ENCODE data around the gene ABCD1.
A peak's percentile ranks its signal among the peaks of the same experiment; 100 is the strongest.

The ABCD1 gene

DNA sequence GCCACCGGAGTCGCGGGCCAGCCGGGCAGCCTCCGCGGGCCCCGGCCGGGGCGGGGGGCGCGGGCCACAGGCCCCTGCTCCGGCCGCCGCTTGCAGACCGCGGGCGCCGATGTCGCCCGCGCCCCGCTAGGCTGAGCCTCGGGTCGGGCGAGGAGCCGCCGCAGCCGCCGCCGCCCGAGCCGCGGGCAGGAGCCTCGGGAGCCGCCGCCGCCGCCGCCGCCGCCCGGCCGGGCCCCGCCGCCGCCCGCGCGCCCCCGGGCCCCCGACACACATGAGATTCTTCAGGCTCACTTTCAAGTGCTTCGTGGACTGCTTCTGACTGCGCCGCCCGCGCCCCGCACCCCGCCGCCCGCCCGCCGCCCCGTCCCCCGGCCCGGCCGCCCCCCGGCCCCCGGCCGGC lies 36.6 kb upstream of the ABCD1 start:
- CTCF ChIA-PET = interaction anchor here (0.9 to 3.0 kb wide), 2 partner anchors 20 kb away, joined by 5 to 15 read pairs; no protein-coding TSS in a partner anchor
- TF ChIP-seq ZNF2 (tag by site-specific recombination; IDR thresholded peaks at IDR 0.05) (no peak), ZNF426 (tag by site-specific recombination; IDR thresholded peaks at IDR 0.05) (no peak), ZNF629 (tag by site-specific recombination; IDR thresholded peaks at IDR 0.05) (no peak), ZNF776 (tag by site-specific recombination; IDR thresholded peaks at IDR 0.05; ENCODE audit: borderline replicate concordance) (no peak), ZNF596 (tag by site-specific recombination; IDR thresholded peaks at IDR 0.05) (no peak), GLIS2 (tag by site-specific recombination; IDR thresholded peaks at IDR 0.05) (no peak), ZNF274 (IDR thresholded peaks at IDR 0.05; ENCODE audit: low read length) (no peak), ZNF274 (tag by site-specific recombination; IDR thresholded peaks at IDR 0.05; ENCODE audit: borderline replicate concordance) (no peak), ZBTB7A (tag by site-specific recombination; IDR thresholded peaks at IDR 0.05; ENCODE audit: low read depth) (no peak), ZNF280D (tag by site-specific recombination; IDR thresholded peaks at IDR 0.05) (no peak)
- Histone ChIP-seq H3K4me3 (ENCODE audit: low read depth, low read length) (peak overlapping the region; percentile 24), H3K9me3 (ENCODE audit: control insufficient read depth, insufficient read depth, low read depth, low read length) (no peaks in the 10 kb centered on the region), H3K36me3 (ENCODE audit: control insufficient read depth in 2 of 2, insufficient read depth in 1 of 2, low read length in 2 of 2) (peaks cover 0 to 37% of the 10 kb centered on the region in 2 experiments; a peak in 1 of 3 replicates), H3K27ac (ENCODE audit: extremely low read depth, low read depth, low read length) (no peak overlapping the region; the same call in 1 of the 2 replicates), H3K4me1 (ENCODE audit: control insufficient read depth, insufficient read depth, low read length) (no peaks in the 10 kb centered on the region)
- POLR2A ChIA-PET = interaction anchor here (0.8 to 1.0 kb wide), 4 partner anchors 20 to 240 kb away, joined by 4 read pairs; no protein-coding TSS in a partner anchor

DNA sequence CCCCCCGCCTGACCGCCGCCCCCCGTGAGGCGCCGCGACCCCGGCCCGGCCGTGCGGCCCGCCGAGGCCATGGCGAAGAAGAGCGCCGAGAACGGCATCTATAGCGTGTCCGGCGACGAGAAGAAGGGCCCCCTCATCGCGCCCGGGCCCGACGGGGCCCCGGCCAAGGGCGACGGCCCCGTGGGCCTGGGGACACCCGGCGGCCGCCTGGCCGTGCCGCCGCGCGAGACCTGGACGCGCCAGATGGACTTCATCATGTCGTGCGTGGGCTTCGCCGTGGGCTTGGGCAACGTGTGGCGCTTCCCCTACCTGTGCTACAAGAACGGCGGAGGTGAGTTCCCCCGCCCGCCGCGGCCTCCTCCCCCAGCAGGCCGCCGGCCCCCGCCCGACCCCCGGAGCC lies 36.1 kb upstream of the ABCD1 start:
- peaks cover 0 to 41% of the 10 kb centered on the region in 2 experiments; a peak in 1 of 3 replicates for H3K36me3 ChIP-seq (ENCODE audit: control insufficient read depth in 2 of 2, insufficient read depth in 1 of 2, low read length in 2 of 2)
- H3K9me3 ChIP-seq (ENCODE audit: control insufficient read depth, insufficient read depth, low read depth, low read length) = no peaks in the 10 kb centered on the region
- no peaks in the 10 kb centered on the region for H3K4me1 ChIP-seq (ENCODE audit: control insufficient read depth, insufficient read depth, low read length)
- H3K27ac ChIP-seq (ENCODE audit: extremely low read depth, low read depth, low read length) = peak overlapping the region; percentile 73; the same call in 1 of the 2 replicates
- ChIA-PET CTCF (no interaction called here), POLR2A (no interaction called here)
- peak overlapping the region; percentile 57 for H3K4me3 ChIP-seq (ENCODE audit: low read depth, low read length)
- no peak for TF ChIP-seq GFI1B (tag by site-specific recombination; IDR thresholded peaks at IDR 0.05)
- no peak for TF ChIP-seq ZNF24 (tag by site-specific recombination; IDR thresholded peaks at IDR 0.05)
- TF ChIP-seq SP7 (tag by site-specific recombination; IDR thresholded peaks at IDR 0.05) = no peak
- TF ChIP-seq ZSCAN5A (tag by site-specific recombination; IDR thresholded peaks at IDR 0.05) = no peak
- TF ChIP-seq ZNF560 (tag by site-specific recombination; IDR thresholded peaks at IDR 0.05; ENCODE audit: borderline replicate concordance) = no peak
- no peak for TF ChIP-seq ZIC2 (tag by site-specific recombination; IDR thresholded peaks at IDR 0.05)
- TF ChIP-seq ZNF398 (tag by site-specific recombination; IDR thresholded peaks at IDR 0.05) = no peak
- TF ChIP-seq ZNF791 (tag by site-specific recombination; IDR thresholded peaks at IDR 0.05) = no peak
- no peak for TF ChIP-seq BCL11A (tag by site-specific recombination; IDR thresholded peaks at IDR 0.05; ENCODE audit: low read depth)
- no peak for TF ChIP-seq HOXD13 (CRISPR knock-in tag; IDR thresholded peaks at IDR 0.05; ENCODE audit: borderline replicate concordance)
- TF ChIP-seq ZNF354C (tag by site-specific recombination; IDR thresholded peaks at IDR 0.05; ENCODE audit: borderline replicate concordance, low read depth) = no peak
- TF ChIP-seq ZNF76 (tag by site-specific recombination; IDR thresholded peaks at IDR 0.05; ENCODE audit: borderline replicate concordance, low read depth) = no peak
- TF ChIP-seq ZBTB49 (tag by site-specific recombination; IDR thresholded peaks at IDR 0.05; ENCODE audit: low read depth) = no peak
- no peak for TF ChIP-seq ZNF626 (tag by site-specific recombination; IDR thresholded peaks at IDR 0.05)
- no peak for TF ChIP-seq ZNF37A (tag by site-specific recombination; IDR thresholded peaks at IDR 0.05)
- TF ChIP-seq OVOL3 (tag by site-specific recombination; IDR thresholded peaks at IDR 0.05) = no peak
- no peak for TF ChIP-seq ZNF157 (tag by site-specific recombination; IDR thresholded peaks at IDR 0.05)
- no peak for TF ChIP-seq SETDB1 (IDR thresholded peaks at IDR 0.05; ENCODE audit: insufficient read length, low read length)
- TF ChIP-seq ZNF792 (tag by site-specific recombination; IDR thresholded peaks at IDR 0.05) = no peak

All from HEK293 (cell line).